Adrenal gland (tissue), 5 donors: Measurements from ENCODE around the gene CPS1.

Experiments used
- CTCF ChIP-seq, 6 experiments: fragments of 450-650 bp in 4 of 6; fragments of 200-600 bp in 2 of 6; sonication (generic) in 1 of 6; IDR thresholded peaks; 1 replicate in 5 of 6; 2 replicates in 1 of 6; pipeline versions ENCODE4 v1.5.1 to v1.8.0; 2016 to 2021; ENCODE audit warnings: antibody characterized with exemption in 6 of 6, mild to moderate bottlenecking in 2 of 6, moderate library complexity in 1 of 6
- POLR2A ChIP-seq, 2 donors: fragments of 450-650 bp; IDR thresholded peaks; one replicate each; pipeline ENCODE4 v1.6.1; 2017; ENCODE audit warnings: antibody characterized with exemption in 2 of 2, mild to moderate bottlenecking in 2 of 2, moderate library complexity in 1 of 2
- donor health status: DM: no; HTN: no; CAD: no.

GRCh38 chr2:210616074-210616473, 59.7 kb downstream of the CPS1 start:
- TF ChIP-seq POLR2A (IDR thresholded peaks at IDR 0.05) (no peak), CTCF (IDR thresholded peaks at IDR 0.05) (no peak)
